Colonic mucosa (tissue), 4 donors: ENCODE results near the gene LARGE1. TPM values are rescaled to one million over a fixed set of nuclear protein-coding genes. Genes with fewer than 3 reads are reported as not detected.
"Not testable (repeated sequence)": the region's sequence is repeated elsewhere in the genome, so short reads cannot be mapped to it uniquely, and the experiment has no call there.

Experiments
- DNase-seq: peaks from one replicate; pipeline ENCODE4 v3.0.0-alpha.2; 2020
- H3K27ac ChIP-seq: fragments of 200-600 bp; one replicate; pipeline ENCODE4 v1.8.0; 2021
- H3K27me3 ChIP-seq: fragments of 200-600 bp; one replicate; pipeline ENCODE4 v1.8.0; 2021
- H3K36me3 ChIP-seq: fragments of 200-600 bp; one replicate; pipeline ENCODE4 v1.8.0; 2021
- H3K4me1 ChIP-seq: fragments of 200-600 bp; one replicate; pipeline ENCODE4 v1.8.0; 2021; ENCODE audit warnings: mild to moderate bottlenecking
- H3K4me3 ChIP-seq: fragments of 200-600 bp; one replicate; pipeline ENCODE4 v1.8.0; 2021
- H3K9ac ChIP-seq, 2 donors: one replicate each; pipeline ENCODE4 v1.7.0; 2013; ENCODE audit warnings: control low read depth in 2 of 2, low read depth in 2 of 2, low read length in 2 of 2
- H3K9me3 ChIP-seq: fragments of 200-600 bp; one replicate; pipeline ENCODE4 v1.8.0; 2021
- CTCF ChIP-seq: fragments of 200-600 bp; IDR thresholded peaks from one replicate; pipeline ENCODE4 v1.8.0; 2022; ENCODE audit warnings: antibody characterized with exemption, mild to moderate bottlenecking
- intact Hi-C: fragments of 100-400 bp; cut with DNase I; formaldehyde crosslinking; loops from one replicate; pipeline ENCODE4 v1.14.1; 2022
- total RNA-seq, 2 donors: library from RNA; stranded (reverse); fragmentation: NEBNext Ultra II Directional in 1 of 2; extraction: Animal tissue kit (Norgen Biotek cat#: 25700) in 1 of 2; gene quantifications; one replicate each; pipeline ENCODE4 v1.2.1, GENCODE V29; 2021
- donor health status: healthy.
- donor health status: DM: no; HTN: no; CAD: no.
- donor health status: DM: no; HTN: no; CAD: no.

LARGE1 gene
- total RNA-seq, 2 donors from 2014 or later: 45.2 to 46.5 TPM

- Histone ChIP-seq H3K27me3 (no peaks in the 10 kb centered on the region), H3K4me3 (no peak overlapping the region), H3K36me3 (no peaks in the 10 kb centered on the region), H3K9ac (no peak overlapping the region), H3K4me1 (no peaks in the 10 kb centered on the region), H3K27ac (no peak overlapping the region), H3K9me3 (no peaks in the 10 kb centered on the region)
- no peak for DNase-seq
- intact Hi-C loops: no loop called here
- TF ChIP-seq CTCF: no peak
Observed at GRCh38 chr22:33381531-33382406, 538.5 kb downstream of the LARGE1 start.

GRCh38 chr22:33380789-33381530, 539.3 kb downstream of the LARGE1 start:
- no peaks in the 10 kb centered on the region for H3K36me3 ChIP-seq
- H3K9me3 ChIP-seq: no peaks in the 10 kb centered on the region
- H3K9ac ChIP-seq: no peak overlapping the region
- H3K27ac ChIP-seq: no peak overlapping the region
- no peak for DNase-seq
- H3K4me1 ChIP-seq: no peaks in the 10 kb centered on the region
- no peaks in the 10 kb centered on the region for H3K27me3 ChIP-seq
- H3K4me3 ChIP-seq: no peak overlapping the region
- intact Hi-C loops: no loop called here
- TF ChIP-seq CTCF: no peak

- intact Hi-C loops: no loop called here
- TF ChIP-seq CTCF: no peak
- no peaks in the 10 kb centered on the region for H3K4me1 ChIP-seq
- no peaks in the 10 kb centered on the region for H3K9me3 ChIP-seq
- no peaks in the 10 kb centered on the region for H3K36me3 ChIP-seq
- H3K4me3 ChIP-seq: no peak overlapping the region
- H3K27ac ChIP-seq: no peak overlapping the region
- H3K27me3 ChIP-seq: no peaks in the 10 kb centered on the region
- DNase-seq: no peak
- no peak overlapping the region for H3K9ac ChIP-seq
Observed at GRCh38 chr22:33379836-33380235, 540.4 kb downstream of the LARGE1 start.

- intact Hi-C loops: no loop called here
- H3K27me3 ChIP-seq: no peaks in the 10 kb centered on the region
- H3K4me3 ChIP-seq: no peak overlapping the region
- H3K4me1 ChIP-seq: no peaks in the 10 kb centered on the region
- DNase-seq: no peak
- H3K9ac ChIP-seq: no peak overlapping the region
- no peaks in the 10 kb centered on the region for H3K9me3 ChIP-seq
- no peaks in the 10 kb centered on the region for H3K36me3 ChIP-seq
- no peak for TF ChIP-seq CTCF
- H3K27ac ChIP-seq: no peak overlapping the region
Observed at GRCh38 chr22:33372875-33373274, 547.4 kb downstream of the LARGE1 start.

GRCh38 chr22:33363256-33363655, 557.0 kb downstream of the LARGE1 start:
- H3K36me3 ChIP-seq, H3K9ac ChIP-seq, H3K27me3 ChIP-seq, H3K27ac ChIP-seq, H3K4me3 ChIP-seq, H3K4me1 ChIP-seq, H3K9me3 ChIP-seq, DNase-seq, intact Hi-C loops: not testable (repeated sequence)

- Histone ChIP-seq H3K9ac (no peak overlapping the region), H3K27me3 (no peaks in the 10 kb centered on the region), H3K4me1 (no peaks in the 10 kb centered on the region), H3K4me3 (no peak overlapping the region), H3K36me3 (no peaks in the 10 kb centered on the region), H3K9me3 (no peaks in the 10 kb centered on the region), H3K27ac (no peak overlapping the region)
- no peak for DNase-seq
- no peak for TF ChIP-seq CTCF
- intact Hi-C loops: no loop called here
Observed at GRCh38 chr22:33362702-33363101, 557.6 kb downstream of the LARGE1 start.
